22Rv1 (cell line): ENCODE measurements around the gene HRCT1.

Experiments used
- ZFX ChIP-seq: fragments of 450-650 bp; IDR thresholded peaks from 2 replicates; pipeline ENCODE4 v1.6.1; 2017; ENCODE audit warnings: antibody characterized with exemption, borderline replicate concordance
- TF ChIP-seq, protein P1 (sequence below): fragments of 450-650 bp; IDR thresholded peaks from 2 replicates; pipeline ENCODE4 v1.5.1; 2017; ENCODE audit warnings: mild to moderate bottlenecking

DNA sequence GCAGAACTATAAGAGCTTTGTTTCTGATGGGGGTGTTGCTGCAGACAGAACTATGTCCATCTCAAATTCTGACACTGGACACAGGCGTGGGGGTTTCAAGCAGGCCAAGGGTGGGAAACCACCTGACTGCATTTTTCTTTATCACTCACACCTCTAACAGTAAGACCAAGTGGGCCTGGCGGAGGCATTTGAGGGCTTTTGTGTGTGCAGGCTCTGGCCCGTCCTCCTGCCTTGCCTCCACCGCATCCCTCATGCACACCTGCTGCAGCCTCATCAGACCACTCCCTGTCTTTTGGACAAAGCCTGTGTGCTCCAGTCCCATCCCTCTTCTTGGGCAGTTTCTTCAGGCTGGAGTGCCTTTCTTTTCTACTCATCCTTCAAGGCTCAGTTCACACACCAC, 43.7 kb upstream of the HRCT1 start:
- TF ChIP-seq, protein P1, sequence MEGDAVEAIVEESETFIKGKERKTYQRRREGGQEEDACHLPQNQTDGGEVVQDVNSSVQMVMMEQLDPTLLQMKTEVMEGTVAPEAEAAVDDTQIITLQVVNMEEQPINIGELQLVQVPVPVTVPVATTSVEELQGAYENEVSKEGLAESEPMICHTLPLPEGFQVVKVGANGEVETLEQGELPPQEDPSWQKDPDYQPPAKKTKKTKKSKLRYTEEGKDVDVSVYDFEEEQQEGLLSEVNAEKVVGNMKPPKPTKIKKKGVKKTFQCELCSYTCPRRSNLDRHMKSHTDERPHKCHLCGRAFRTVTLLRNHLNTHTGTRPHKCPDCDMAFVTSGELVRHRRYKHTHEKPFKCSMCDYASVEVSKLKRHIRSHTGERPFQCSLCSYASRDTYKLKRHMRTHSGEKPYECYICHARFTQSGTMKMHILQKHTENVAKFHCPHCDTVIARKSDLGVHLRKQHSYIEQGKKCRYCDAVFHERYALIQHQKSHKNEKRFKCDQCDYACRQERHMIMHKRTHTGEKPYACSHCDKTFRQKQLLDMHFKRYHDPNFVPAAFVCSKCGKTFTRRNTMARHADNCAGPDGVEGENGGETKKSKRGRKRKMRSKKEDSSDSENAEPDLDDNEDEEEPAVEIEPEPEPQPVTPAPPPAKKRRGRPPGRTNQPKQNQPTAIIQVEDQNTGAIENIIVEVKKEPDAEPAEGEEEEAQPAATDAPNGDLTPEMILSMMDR = no peak
- no peak for TF ChIP-seq ZFX
